GM19239 (cell line): ENCODE data around the gene TUBGCP6.
A peak's percentile ranks its signal among the peaks of the same experiment; 100 is the strongest.

Experiments
- DNase-seq: peaks from one replicate; pipeline ENCODE4 v3.0.0; 2011; ENCODE audit warnings: low spot score; ENCODE audit not compliant: insufficient read length
- FAIRE-seq: peaks from 2 replicates; lab custom pipeline; 2011; peaks lifted over from hg19 to GRCh38; lab: Jason Lieb, UNC

TUBGCP6 gene

DNA sequence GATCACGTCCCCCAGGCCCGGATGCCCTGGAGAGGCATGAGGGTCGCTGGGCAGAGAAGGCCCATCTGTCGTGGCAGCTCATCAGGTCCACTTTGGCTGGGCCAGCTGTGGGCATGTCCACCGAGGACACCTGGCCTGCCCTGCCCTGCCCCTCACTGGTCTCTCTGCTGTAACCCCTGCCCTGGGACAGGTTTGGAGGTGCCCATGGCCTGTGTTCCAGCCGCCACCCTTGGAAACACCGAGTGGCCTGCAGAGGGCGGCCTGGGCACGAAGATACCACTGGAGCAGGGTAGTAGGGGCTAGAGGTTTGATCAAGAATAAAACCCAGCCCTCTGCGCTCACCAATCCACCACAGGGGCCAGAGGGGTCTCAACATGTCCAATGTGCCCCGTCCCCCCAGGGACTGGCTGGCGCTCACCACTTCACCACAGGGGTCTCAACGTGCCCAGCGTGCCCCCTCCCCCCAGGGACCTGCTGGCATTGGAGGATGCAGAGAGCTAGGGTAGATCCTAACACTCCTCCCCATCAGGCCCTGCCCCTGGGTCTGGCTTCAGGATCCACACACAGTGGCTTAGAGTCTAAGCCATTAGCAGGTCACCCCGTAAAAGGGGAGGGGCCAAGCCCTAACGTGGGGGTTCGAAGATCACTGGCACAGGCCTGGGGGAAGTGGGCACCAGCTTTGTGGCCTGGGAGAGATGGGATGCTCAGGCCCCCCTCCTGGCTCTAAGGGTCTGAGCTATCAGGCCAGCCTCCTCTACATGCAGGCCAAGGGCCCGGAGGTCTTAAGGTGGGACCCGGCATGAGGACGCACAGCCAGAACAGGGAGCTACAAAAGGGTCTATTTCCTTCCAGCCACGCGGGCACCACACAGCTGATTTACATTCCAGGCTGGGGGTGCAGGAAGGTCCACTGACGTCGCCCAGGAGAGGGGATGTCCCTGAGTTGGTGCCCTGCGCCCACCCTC is 7.5 kb upstream of the TUBGCP6 start:
- DNase-seq (peak; percentile 70), FAIRE-seq (peak; percentile 37)

DNA sequence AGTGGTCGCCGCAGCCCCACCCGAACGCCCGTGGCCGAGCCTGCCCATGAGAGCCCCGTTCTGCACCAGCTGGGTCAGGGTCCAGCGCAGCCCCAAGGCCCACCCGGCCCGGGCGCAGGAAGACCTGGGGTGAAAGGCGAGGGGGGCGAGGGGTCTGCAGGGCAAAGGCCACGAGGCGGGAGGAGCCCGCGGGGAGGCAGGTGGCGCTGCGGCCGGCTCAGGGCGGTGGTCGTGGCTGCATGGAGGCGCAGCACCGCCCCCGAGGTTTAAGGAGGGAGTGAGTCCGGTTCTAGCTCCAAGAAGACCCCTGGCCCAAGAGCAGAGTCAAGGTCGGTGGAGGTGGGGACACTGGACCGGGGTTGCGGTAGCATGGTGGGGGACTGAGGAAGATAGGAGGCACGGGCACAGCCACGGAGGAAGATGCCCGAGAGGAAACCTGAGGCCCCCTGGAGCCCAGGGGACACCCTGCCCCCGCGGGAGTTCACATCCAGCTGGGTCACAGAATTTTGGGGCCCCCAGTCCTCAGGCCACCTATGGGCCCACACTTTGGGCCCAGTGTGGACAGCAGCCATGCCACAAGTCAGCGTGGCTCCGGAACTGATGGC is 6.8 kb upstream of the TUBGCP6 start:
- no peak for FAIRE-seq
- DNase-seq, result no peak

DNA sequence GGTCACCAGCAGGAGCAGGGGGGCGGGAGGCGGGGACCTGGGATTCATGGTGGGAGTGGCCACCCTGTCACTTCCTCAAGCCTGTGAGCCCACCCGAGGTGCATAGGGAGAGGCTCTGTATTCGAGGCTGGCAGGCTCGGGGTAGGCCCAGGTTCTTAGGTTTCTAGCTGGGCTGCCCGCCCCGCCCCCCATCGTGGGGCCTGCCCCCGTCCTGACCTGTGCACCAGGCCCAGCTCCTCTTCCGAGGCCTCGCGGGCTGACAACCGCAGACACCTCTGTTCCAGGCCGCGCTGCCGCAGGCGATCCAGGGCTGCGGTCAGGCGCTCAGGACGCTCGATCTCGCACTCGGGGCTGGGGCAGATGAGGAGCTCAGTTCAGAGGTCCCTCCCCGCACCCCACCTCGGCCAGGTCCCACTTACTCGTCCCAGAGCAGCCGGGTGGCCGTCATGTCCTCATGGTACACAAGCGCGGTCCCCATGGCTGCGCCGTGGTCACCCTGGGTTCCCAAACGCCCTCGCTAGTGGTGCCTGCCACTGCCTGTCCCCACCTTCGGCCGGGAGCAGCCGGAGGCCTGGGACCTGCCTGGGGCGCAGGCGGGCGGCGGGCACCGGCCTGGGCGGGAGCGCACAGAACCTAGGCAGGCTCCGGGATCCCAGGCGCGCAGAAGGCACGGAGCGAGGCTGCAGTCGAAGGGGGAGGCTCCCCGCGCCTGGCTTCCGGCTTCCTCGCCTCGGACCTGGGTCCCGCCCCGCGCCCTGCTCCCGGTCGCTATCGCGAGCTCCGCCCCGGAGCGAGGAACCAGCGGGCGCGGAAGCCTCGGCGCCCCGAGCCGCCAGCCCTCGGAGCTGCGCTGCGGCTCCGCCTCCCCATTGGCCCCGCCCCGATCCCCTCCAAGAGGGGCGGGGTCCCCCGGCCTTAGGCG is 6.0 kb upstream of the TUBGCP6 start, which contains the start of gene HDAC10:
TSS of gene HDAC10 (minus strand) at position 711 of the 922 bp plus-strand sequence. CDS start at position 478, 233 bp downstream.
- DNase-seq (peak; percentile 93), FAIRE-seq (peak; percentile 92)

DNA sequence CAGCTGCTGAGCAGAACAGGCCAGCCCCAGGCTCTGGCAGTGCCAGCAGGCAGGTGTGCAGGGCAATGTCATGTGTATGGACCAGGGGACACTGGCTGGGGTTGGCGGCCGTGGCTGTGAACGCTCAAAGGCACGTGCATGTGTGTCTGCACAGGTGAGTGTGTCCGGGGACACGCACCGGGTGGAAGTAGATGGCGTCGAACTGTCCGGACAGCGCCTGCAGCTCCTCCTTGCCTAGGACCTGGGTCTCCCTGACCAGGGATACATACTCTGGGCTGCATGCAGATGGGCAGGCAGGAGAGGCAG is 5.4 kb upstream of the TUBGCP6 start:
- FAIRE-seq, result no peak

DNA sequence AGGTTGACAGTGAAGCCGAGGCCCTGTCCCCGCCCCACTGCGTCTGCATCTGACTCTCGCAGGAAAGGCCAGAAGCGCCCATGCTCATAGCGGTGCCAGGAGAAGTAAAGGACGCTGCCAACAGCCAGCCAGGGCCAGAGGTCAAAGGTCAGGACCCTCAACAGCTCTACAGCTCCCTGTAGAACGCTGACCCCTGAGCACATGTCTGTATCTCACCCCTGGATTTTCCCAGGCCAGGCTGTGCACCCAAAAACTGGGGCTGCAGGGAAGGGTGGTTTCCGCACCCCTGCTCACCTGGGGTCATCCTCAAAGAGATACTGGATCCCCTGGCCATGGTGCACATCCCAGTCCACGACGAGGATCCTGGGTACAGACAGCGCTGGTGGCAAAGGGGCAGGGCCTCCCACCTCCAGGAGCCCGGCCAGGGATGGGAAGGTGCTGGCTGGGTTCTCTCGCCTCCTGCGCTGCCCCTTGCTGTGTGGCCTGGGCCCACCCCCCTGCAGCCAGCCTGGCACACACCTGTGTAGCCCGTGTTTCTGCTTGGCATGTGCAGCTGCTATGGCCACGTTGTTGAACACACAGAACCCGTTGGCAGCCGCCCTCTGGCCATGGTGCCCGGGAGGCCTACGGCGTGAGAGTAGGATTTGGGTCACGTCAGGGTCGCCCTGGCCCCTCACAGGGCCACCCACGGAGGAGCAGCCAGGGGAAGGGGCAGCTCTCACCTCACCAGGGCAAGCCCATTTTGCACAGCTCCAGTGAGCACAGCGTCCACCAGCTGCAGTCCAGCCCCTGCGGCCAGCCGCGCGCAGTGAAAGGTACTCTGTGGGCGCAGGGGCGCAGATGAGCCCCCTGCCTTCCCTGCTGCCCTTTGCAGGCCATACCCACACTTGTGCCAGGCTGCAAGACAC is 4.8 kb upstream of the TUBGCP6 start:
- no peak for FAIRE-seq
- no peak for DNase-seq

More for the DNA sequence above, 5.4 kb upstream of the TUBGCP6 start:
- no peak for DNase-seq

DNA sequence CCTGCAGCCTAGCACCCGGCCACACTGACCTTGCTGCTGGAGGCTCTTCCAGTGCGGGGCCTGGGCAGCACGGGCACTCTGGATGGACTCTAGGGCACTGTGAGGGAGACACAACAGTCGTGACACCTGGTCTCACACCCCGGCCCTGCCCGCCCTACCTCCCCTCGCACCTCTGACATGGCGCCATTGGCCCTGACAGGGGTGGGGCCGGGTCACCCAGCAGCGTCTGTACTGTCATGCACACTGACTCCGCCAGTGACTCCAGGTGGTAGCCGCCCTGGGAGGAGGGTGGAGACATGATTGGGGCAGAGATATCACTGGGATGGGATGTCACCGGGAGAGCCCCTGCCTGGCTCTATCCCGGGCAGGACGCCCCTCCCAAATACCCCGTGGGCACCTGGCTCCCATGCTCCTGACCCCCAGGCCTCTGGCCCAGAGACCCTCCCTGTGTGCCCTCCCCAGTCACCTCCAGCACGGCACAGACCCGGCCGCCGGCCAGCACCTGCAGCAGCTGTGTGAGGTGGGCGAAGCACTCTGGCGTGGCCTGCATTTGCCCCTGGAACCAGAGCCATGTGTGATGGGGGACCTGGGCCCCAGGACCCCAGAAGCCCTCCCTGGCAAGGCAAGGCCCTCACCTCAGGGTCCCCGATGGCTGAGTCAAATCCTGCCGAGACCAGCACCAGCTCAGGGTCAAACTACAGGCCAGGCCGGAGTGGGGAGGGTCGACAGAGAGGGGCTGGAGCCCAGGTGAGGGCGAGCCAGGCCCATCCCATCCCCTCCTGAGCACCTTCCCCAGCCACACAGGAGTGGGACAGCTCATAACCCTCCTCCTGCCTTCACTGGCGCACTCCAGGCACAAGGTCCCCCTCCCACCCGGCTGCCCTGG is 3.6 kb upstream of the TUBGCP6 start:
- no peak for FAIRE-seq

DNA sequence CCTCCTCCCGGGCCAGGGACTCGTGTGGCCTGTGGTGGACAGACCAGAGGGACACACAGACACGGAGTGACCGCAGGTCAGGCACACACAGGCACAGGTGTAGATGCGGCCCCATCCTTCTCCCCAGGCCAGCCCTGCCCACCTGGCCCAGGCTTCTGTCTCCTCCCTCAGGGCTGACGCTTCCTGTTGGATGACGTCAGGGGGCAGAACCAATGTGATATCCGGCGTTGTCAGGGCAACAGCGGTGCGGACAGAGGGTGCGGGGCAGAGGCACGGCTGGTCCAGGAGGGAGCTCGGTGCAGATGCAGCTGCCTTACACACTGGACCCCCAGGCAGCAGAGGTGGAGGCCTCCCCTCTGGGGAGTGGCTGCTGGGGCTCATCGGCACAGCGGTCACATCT is 2.9 kb upstream of the TUBGCP6 start:
- FAIRE-seq (peak; percentile 89), DNase-seq (peak; percentile 36)

More for the DNA sequence above, 3.6 kb upstream of the TUBGCP6 start:
- no peak for DNase-seq

DNA sequence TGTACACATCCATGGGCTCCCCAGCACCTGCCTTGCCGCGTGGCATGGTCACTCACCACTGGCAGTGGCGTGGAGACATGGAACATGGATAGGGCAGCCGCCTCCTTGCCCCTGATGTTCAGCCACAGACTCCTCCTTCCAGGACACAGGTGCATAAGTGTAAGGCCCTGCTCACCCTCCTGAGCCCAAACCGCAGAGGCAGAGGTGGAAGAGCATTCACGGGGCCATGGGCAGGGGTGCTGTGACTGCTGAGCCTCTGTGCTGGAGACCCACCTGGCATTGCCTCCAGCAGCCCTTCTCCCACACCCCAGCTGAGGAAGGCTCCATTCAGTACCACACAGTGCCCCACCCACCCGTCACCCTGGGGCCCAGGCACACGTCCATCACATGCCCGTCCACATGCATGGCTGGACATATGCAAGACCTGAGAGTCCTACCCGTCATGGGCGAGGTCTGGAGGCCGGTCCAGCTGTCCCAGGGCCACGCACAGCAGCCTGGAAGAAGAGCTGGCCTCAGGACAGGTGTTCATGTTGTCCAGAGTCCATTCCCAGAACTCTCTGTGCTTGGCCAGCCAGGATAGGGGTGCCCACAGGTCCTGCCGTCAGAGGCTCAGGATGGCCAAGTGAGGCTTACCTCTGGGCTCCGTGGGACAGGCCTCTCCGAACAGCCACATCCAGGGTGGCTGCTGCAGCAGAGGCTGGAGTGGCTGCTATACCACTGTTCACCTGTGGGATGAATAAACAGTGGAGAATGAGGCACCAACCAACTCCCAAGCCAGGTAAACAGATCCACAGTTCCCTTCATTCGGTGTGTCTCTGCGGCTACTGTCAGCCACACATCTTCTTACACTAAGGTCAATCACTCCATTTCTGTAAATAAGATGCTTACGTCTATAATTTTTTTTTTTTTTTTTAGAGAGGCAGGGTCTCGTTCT is 1.7 kb upstream of the TUBGCP6 start:
- no peak for DNase-seq
- FAIRE-seq, result no peak

DNA sequence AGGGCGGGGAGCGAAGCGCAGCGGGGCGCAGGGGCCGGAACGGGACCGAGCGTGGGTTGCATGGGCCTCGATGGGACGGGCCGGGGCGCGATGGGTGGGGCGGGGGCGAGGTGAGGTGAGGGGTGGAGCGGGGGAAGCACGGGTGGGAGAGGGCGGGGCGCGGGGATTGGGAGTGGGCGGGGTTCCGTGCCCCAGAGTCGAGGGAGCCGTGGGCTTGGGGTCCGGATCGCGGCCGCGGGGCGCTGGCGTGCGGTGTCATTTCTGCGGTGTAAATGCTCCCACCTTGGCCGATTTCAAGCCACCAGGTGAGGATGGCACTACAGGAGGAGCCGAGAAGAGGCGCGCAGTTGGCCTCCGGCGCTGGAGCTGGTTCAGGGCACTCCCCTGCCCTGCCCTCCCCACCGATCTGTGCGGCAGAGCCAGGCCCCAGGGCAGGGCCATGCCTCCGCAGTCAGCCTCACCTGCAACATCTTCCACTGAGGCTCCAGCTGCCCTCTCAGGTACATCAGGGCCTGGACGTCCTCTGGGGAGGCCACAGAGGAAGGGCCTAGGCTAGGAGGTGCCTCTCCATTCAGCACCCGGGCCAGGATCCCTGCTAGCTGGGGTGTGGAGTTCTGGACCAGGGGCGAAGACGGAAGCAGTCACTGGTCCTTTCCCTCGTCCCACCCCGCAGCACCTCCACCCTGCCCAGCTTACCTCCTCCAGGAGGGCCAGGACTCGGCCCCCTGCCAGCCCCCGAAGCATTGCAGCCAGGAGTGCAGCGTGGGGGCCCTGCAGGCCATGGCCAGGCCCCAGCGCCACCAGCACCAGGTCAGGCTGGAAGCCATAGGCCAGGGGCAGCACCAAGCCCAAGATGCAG is 620 bp upstream of the TUBGCP6 start:
- peak; percentile 11 for FAIRE-seq

DNA sequence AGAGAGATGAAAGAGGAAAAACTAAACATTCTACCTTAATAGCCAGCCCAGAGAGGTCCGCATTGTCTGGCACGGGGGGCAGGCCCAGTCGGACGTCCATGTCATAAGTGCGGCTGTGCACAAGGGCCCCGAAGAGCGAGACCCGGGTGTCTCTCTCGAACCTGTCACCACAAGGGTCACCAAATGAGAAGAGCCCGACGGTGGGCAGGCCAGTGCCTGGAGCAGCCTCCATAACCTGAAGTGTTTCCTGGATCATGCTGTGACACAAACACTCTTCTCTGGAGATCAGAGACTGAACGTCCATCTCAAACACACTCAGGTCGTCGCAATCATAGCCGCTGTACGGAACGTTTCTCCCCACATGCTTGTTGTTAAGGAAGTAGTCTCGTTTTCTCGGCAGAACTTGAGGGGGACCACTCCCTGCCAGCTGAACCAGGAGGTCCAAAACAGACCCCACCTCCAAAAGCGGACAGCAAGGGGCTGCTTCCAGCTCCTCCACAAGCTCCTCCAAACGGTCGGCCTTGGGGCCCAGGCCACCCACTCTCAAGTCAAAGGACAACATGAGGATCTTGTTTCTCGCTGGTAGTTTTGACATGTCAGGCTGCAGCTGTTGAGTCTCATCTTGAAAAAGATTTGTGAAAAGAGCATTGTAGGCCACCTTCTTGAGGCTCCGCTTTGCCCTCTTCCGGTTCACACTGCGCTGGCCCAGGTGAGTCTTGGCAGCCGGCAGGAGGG is 971 bp downstream of the TUBGCP6 start:
- DNase-seq (no peak), FAIRE-seq (peak; percentile 21)

More for the DNA sequence above, 620 bp upstream of the TUBGCP6 start:
- DNase-seq, result no peak

DNA sequence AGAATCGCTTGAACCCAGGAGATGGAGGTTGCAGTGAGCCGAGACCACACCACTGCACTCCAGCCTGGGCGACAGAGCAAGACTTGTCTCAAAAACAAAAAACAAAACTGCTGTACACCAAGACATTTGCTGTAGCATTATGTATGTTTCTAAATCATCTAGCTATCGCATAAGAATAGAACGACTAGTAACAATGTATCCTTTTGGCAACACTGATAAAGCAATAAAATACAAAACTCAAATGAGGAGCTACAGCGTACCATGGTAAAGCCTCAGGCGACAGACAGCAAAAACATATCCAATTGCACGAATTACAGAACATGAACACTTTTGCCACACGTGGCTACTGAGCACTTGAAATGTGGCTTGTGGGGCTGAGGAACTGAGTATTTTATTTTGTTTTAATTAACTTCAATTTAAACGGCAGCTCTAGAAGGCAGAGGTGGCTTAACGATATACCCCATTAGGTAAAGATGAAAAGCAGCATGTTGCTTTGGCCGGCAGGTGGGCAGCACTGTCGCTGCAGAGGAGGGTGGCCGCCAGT is 2.3 kb downstream of the TUBGCP6 start:
- DNase-seq (no peak), FAIRE-seq (no peak)

DNA sequence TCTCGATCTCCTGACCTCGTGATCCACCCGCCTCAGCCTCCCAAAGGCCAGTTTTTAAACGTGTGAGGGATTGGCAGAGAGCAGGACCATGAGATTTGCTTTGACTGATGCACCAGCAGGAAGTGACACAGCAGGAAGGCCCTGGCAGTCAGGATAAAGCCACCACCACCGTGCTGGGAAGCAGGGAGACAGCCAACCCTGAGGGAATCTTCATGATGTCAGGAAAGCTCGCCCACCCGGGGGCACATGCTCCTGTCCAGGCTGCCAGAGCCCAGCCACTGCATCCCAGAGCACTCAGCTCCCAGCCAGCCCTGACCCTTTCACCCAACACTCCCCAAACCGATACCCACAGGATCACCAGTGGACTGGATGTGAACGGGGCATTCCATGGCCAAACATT is 6.1 kb downstream of the TUBGCP6 start:
- no peak for DNase-seq
- no peak for FAIRE-seq

DNA sequence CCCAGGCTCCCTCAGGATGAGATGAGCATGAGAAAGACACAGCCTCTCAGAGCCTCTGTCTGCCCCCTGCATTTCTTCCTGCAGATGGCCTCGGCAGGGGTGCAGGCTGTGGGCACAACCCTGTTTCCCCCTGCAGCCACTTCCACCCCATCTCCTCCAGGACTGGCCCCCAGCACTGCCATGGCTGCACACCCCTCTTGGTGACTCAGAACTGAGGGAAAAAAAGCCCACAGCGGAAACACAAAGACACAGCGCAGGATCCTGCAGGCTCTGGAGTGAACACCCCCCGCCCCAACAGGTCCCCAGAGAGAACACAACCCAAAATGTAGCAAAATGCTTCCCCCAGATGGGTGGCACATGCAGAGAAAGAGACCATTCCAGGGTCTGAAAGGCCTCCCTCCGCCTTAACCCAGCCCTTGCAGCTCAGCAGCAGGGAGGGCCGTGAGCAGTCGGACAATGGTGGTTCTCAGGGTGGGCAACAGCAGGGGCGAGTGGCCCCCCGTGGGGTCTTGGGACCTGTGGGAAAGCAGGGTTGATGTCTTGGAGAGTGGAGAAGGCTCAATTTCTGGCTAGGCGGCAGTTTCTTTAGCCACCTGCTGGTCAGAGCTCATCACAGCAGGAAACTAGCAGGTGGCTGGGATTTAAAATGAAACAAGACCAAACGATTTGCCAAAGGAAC is 8.0 kb downstream of the TUBGCP6 start:
- FAIRE-seq (no peak), DNase-seq (no peak)

DNA sequence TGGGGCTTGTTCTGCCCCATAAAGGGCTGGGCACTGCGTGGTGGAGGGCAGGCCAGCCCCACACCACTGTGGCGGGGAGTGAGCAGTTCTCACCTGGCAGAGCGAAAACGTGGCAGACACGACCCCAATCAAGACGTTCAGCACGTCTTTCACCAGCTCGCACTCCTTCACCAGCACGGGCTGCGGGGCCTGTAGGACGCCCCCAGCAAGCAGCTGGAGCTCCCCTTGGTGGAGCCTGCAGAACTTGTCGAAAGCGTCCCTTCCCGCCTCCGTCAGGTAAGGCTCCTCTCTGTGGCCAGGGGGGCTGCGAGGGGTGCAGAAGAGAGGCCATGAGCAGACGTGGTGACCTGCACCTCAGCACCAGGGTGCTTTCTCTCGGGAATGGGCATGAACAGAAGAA is 11.6 kb downstream of the TUBGCP6 start:
- FAIRE-seq (no peak), DNase-seq (no peak)
